ENCODE measurements around the gene TRAPPC2L. TPM values are rescaled to one million over a fixed set of nuclear protein-coding genes. Genes with fewer than 3 reads are reported as not detected.

The TRAPPC2L gene
- total and polyA plus RNA-seq, 9 donors = 47.6 to 67.5 (median 52.1) TPM

- no peak overlapping the region for H3K27ac ChIP-seq (ENCODE audit: low read length)
- no peak for DNase-seq
- H3K27me3 ChIP-seq (ENCODE audit: control insufficient read depth, insufficient read depth, low read length) = no peaks in the 10 kb centered on the region
- H3K9me3 ChIP-seq (replicated peaks; ENCODE audit: control insufficient read depth, low read depth, low read length) = no peaks in the 10 kb centered on the region
- H3K36me3 ChIP-seq (ENCODE audit: control insufficient read depth, insufficient read depth, low read length) = peaks cover 32% of the 10 kb centered on the region
- WGBS (ENCODE audit: insufficient coverage) = 40% methylated on average over 1 of the region's 11 CpGs
- no peak overlapping the region for H3K4me3 ChIP-seq (ENCODE audit: low read length)
- no peaks in the 10 kb centered on the region for H3K4me1 ChIP-seq (ENCODE audit: control insufficient read depth, insufficient read depth, low read length)
Observed at GRCh38 chr16:88844419-88845036, 12.4 kb upstream of the TRAPPC2L start.

- Histone ChIP-seq H3K4me3 (ENCODE audit: low read length) (no peak overlapping the region), H3K9me3 (replicated peaks; ENCODE audit: control insufficient read depth, low read depth, low read length) (no peaks in the 10 kb centered on the region), H3K27me3 (ENCODE audit: control insufficient read depth, insufficient read depth, low read length) (no peaks in the 10 kb centered on the region), H3K27ac (ENCODE audit: low read length) (no peak overlapping the region), H3K4me1 (ENCODE audit: control insufficient read depth, insufficient read depth, low read length) (no peaks in the 10 kb centered on the region), H3K36me3 (ENCODE audit: control insufficient read depth, insufficient read depth, low read length) (peaks cover 29% of the 10 kb centered on the region)
- no peak for DNase-seq
- WGBS (ENCODE audit: insufficient coverage) = 93% methylated on average over 9 of the region's 9 CpGs
Observed at GRCh38 chr16:88846088-88846487, 10.8 kb upstream of the TRAPPC2L start.

DNA sequence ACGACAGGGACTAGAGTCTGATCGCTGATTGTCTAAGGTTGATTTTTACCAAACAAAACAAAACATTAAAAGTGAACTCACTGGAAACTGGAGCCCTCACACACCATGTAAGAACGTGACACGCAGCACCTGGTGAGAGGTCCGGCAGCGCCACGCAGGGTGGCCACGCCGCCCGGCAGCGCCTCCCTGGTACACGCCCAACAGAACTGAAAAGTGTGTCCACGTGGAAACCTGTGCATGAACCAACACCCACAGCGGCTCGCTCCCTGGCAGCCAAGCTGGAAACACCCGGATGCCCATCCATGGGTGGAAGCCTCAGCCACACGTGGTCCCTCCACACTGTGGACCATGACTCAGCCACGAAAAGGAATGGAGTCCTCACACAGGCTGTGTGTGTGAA is 9.3 kb upstream of the TRAPPC2L start:
- H3K36me3 ChIP-seq (ENCODE audit: control insufficient read depth, insufficient read depth, low read length) = peaks cover 22% of the 10 kb centered on the region
- H3K27ac ChIP-seq (ENCODE audit: low read length) = no peak overlapping the region
- no peak for DNase-seq
- H3K4me1 ChIP-seq (ENCODE audit: control insufficient read depth, insufficient read depth, low read length) = no peaks in the 10 kb centered on the region
- H3K9me3 ChIP-seq (replicated peaks; ENCODE audit: control insufficient read depth, low read depth, low read length) = no peaks in the 10 kb centered on the region
- H3K4me3 ChIP-seq (ENCODE audit: low read length) = no peak overlapping the region
- H3K27me3 ChIP-seq (ENCODE audit: control insufficient read depth, insufficient read depth, low read length) = no peaks in the 10 kb centered on the region
- WGBS (ENCODE audit: insufficient coverage) = 95% methylated on average over 13 of the region's 18 CpGs

GRCh38 chr16:88848557-88848956 is 8.4 kb upstream of the TRAPPC2L start:
- no peaks in the 10 kb centered on the region for H3K9me3 ChIP-seq (replicated peaks; ENCODE audit: control insufficient read depth, low read depth, low read length)
- H3K36me3 ChIP-seq (ENCODE audit: control insufficient read depth, insufficient read depth, low read length) = peaks cover 22% of the 10 kb centered on the region
- 88% methylated on average over 20 of the region's 21 CpGs for WGBS (ENCODE audit: insufficient coverage)
- no peaks in the 10 kb centered on the region for H3K4me1 ChIP-seq (ENCODE audit: control insufficient read depth, insufficient read depth, low read length)
- no peaks in the 10 kb centered on the region for H3K27me3 ChIP-seq (ENCODE audit: control insufficient read depth, insufficient read depth, low read length)
- H3K4me3 ChIP-seq (ENCODE audit: low read length) = no peak overlapping the region
- H3K27ac ChIP-seq (ENCODE audit: low read length) = no peak overlapping the region
- no peak for DNase-seq

DNA sequence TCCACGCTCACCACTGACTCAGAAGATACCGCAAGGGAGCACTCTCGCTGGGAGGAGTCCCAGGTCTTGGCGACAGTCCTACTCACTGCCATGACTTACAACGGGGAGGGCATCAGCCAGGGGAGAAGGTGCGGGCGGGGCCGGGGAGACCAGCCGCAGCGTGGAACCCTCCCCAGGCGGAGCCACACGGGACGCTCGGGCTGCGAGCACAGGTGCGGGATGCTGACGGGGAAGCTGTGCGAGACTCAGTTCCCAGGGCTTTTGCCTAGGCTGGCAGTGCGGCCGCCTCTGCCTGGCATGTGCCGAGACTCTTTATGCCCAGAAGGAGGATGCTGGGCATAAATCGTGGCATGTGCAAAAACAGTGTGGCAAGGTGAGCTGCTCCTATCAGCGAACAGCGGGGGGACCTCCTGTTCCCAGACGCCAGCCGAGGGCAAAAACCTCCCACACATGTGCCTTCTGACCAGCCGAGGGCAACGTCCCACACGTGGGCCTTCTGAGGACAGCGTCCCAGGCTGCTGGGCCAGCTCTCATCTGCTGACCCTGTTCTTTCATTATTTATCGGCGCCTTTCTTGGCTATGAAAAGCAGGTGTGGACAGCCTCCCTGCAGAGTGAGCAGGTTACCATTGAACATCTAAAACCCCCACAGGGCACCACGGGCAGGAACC is 6.3 kb upstream of the TRAPPC2L start:
- 94% methylated on average over 31 of the region's 33 CpGs for WGBS (ENCODE audit: insufficient coverage)
- H3K4me1 ChIP-seq (ENCODE audit: control insufficient read depth, insufficient read depth, low read length) = peaks cover 15% of the 10 kb centered on the region
- no peak for DNase-seq
- H3K4me3 ChIP-seq (ENCODE audit: low read length) = no peak overlapping the region
- no peaks in the 10 kb centered on the region for H3K27me3 ChIP-seq (ENCODE audit: control insufficient read depth, insufficient read depth, low read length)
- no peak overlapping the region for H3K27ac ChIP-seq (ENCODE audit: low read length)
- H3K9me3 ChIP-seq (replicated peaks; ENCODE audit: control insufficient read depth, low read depth, low read length) = no peaks in the 10 kb centered on the region
- H3K36me3 ChIP-seq (ENCODE audit: control insufficient read depth, insufficient read depth, low read length) = peaks cover 22% of the 10 kb centered on the region

- Histone ChIP-seq H3K27me3 (ENCODE audit: control insufficient read depth, insufficient read depth, low read length) (no peaks in the 10 kb centered on the region), H3K27ac (ENCODE audit: low read length) (no peak overlapping the region), H3K4me1 (ENCODE audit: control insufficient read depth, insufficient read depth, low read length) (peaks cover 22% of the 10 kb centered on the region), H3K4me3 (ENCODE audit: low read length) (no peak overlapping the region), H3K9me3 (replicated peaks; ENCODE audit: control insufficient read depth, low read depth, low read length) (no peaks in the 10 kb centered on the region), H3K36me3 (ENCODE audit: control insufficient read depth, insufficient read depth, low read length) (peaks cover 17% of the 10 kb centered on the region)
- 89% methylated on average over 19 of the region's 19 CpGs for WGBS (ENCODE audit: insufficient coverage)
- DNase-seq = no peak
Observed at GRCh38 chr16:88851616-88852015, 5.3 kb upstream of the TRAPPC2L start.

DNA sequence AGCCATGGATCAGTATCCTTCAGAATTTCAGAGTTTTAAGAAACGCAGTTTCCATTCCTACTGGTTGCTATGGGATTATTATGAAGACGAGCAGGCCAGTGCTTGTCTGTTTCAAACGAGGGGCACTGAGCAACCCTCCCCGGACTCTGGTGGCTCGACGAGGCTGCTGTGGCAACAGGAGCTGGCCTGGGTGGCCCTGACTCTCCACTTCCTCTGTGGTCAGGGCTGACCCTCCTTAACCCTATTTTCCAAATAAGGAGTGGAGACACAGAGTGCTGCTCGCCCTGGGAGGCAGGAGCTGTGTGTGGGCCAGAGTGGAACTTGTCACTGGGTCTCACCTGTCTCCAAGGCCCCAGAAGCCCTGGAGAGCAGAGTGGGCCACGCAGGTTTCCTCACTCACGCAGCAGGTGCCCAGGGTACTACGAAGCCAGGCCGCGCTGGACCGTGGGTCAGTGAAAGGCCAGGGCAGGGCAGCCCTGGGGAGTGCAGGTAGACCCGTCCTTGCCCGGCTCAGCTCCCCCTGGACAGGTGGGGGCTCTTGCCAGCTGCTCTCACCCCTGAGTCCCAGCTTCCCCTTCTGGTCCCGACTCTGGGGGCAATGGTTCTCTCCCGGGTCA is 3.5 kb upstream of the TRAPPC2L start:
- 83% methylated on average over 15 of the region's 17 CpGs for WGBS (ENCODE audit: insufficient coverage)
- Histone ChIP-seq H3K4me1 (ENCODE audit: control insufficient read depth, insufficient read depth, low read length) (peaks cover 33% of the 10 kb centered on the region), H3K4me3 (ENCODE audit: low read length) (no peak overlapping the region), H3K9me3 (replicated peaks; ENCODE audit: control insufficient read depth, low read depth, low read length) (no peaks in the 10 kb centered on the region), H3K27ac (ENCODE audit: low read length) (no peak overlapping the region), H3K36me3 (ENCODE audit: control insufficient read depth, insufficient read depth, low read length) (peaks cover 13% of the 10 kb centered on the region), H3K27me3 (ENCODE audit: control insufficient read depth, insufficient read depth, low read length) (no peaks in the 10 kb centered on the region)
- no peak for DNase-seq

DNA sequence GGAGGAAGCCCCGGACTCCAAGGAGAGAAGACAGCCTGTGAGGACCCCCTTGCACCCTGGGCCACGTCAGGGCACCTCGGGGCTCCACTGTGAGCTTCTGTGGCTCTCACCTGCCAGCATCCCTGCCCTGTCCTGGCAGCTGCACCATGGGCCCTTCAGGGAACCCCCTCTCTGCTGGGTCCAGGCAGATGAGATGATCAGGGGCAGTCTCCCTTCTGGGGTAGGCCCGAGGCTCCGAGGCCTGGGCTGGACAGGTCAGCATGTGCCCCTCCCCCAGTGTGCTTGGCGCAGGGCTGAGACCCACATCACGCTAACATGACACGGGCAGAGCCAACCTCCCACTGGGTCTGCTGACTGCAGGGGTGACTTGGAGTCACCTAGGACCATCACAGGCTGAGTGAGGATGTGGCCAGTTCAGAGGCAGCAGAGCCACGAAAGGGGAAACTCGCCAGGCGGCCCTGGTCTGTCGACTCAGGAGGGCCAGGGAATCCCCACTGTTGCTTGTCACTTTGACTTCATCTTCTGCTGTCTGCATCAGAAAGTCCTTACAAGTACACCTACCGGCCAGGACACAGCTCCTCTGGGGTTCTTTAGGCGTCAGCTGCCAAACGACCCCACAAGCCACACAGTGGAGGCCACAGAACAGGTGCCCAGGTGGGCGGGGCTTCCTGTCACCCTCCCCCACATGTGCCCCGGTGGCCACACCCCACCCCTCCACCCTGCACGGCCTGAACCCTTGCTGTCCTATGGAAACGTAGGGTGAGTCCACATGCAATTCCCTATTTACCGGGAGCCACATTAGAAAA is 2.4 kb upstream of the TRAPPC2L start:
- no peak overlapping the region for H3K27ac ChIP-seq (ENCODE audit: low read length)
- DNase-seq = no peak
- peaks cover 18% of the 10 kb centered on the region for H3K36me3 ChIP-seq (ENCODE audit: control insufficient read depth, insufficient read depth, low read length)
- no peaks in the 10 kb centered on the region for H3K9me3 ChIP-seq (replicated peaks; ENCODE audit: control insufficient read depth, low read depth, low read length)
- peaks cover 34% of the 10 kb centered on the region for H3K4me1 ChIP-seq (ENCODE audit: control insufficient read depth, insufficient read depth, low read length)
- H3K27me3 ChIP-seq (ENCODE audit: control insufficient read depth, insufficient read depth, low read length) = no peaks in the 10 kb centered on the region
- WGBS (ENCODE audit: insufficient coverage) = 76% methylated on average over 13 of the region's 20 CpGs
- no peak overlapping the region for H3K4me3 ChIP-seq (ENCODE audit: low read length)

GRCh38 chr16:88855176-88855575 is 1.8 kb upstream of the TRAPPC2L start:
- peaks cover 34% of the 10 kb centered on the region for H3K4me1 ChIP-seq (ENCODE audit: control insufficient read depth, insufficient read depth, low read length)
- no peak overlapping the region for H3K4me3 ChIP-seq (ENCODE audit: low read length)
- WGBS (ENCODE audit: insufficient coverage) = 90% methylated on average over 5 of the region's 8 CpGs
- DNase-seq = no peak
- no peak overlapping the region for H3K27ac ChIP-seq (ENCODE audit: low read length)
- peaks cover 21% of the 10 kb centered on the region for H3K36me3 ChIP-seq (ENCODE audit: control insufficient read depth, insufficient read depth, low read length)
- H3K27me3 ChIP-seq (ENCODE audit: control insufficient read depth, insufficient read depth, low read length) = no peaks in the 10 kb centered on the region
- no peaks in the 10 kb centered on the region for H3K9me3 ChIP-seq (replicated peaks; ENCODE audit: control insufficient read depth, low read depth, low read length)

DNA sequence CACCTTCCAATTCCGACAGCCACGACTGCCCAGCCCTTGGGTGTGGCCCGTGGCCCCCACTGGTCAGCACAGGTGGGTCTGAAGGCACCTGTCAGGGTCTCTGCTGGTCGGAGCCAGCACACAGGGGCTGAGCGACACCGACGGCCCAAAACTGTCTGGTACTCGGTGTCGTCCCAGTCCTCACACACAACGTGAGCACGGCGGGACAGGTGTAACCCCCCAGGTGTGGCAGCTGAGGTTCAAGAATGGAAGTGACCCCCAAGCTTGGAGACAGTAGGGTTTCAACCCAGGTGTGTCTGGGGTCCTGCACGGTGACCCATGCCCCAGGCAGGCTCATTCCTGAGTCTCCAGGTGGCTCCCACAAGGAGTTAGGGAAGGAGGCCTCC is 1.2 kb upstream of the TRAPPC2L start:
- no peaks in the 10 kb centered on the region for H3K9me3 ChIP-seq (replicated peaks; ENCODE audit: control insufficient read depth, low read depth, low read length)
- H3K27ac ChIP-seq (ENCODE audit: low read length) = no peak overlapping the region
- peaks cover 22% of the 10 kb centered on the region for H3K36me3 ChIP-seq (ENCODE audit: control insufficient read depth, insufficient read depth, low read length)
- H3K27me3 ChIP-seq (ENCODE audit: control insufficient read depth, insufficient read depth, low read length) = no peaks in the 10 kb centered on the region
- peaks cover 34% of the 10 kb centered on the region for H3K4me1 ChIP-seq (ENCODE audit: control insufficient read depth, insufficient read depth, low read length)
- H3K4me3 ChIP-seq (ENCODE audit: low read length) = no peak overlapping the region
- no peak for DNase-seq
- 75% methylated on average over 13 of the region's 13 CpGs for WGBS (ENCODE audit: insufficient coverage)

All from muscle of leg (tissue), 11 donors.